Neutrophil (primary cell): ENCODE measurements around the gene KEL.

Source experiments
- H3K27ac ChIP-seq: fragments of 200-600 bp; sonication (generic); 2 replicates; pipeline ENCODE4 v1.5.1; 2016; ENCODE audit warnings: mild to moderate bottlenecking, moderate library complexity
- H3K27me3 ChIP-seq: fragments of 200-600 bp; sonication (generic); 2 replicates; pipeline ENCODE4 v1.6.0; 2016; ENCODE audit warnings: mild to moderate bottlenecking
- H3K36me3 ChIP-seq: fragments of 200-600 bp; sonication (generic); 2 replicates; pipeline ENCODE4 v1.5.1; 2017
- H3K4me1 ChIP-seq, 2 experiments: fragments of 200-600 bp in 1 of 2; sonication (generic) in 1 of 2; 1 replicate in 1 of 2; 2 replicates in 1 of 2; pipeline versions ENCODE4 v1.5.1 to v1.6.1; 2013 to 2016; ENCODE audit warnings: low read depth in 1 of 2, low read length in 1 of 2, mild to moderate bottlenecking in 1 of 2, moderate library complexity in 1 of 2; ENCODE audit not compliant: control insufficient read depth in 1 of 2, insufficient read depth in 1 of 2
- H3K4me3 ChIP-seq, 2 experiments: fragments of 200-600 bp in 1 of 2; sonication (generic) in 1 of 2; 1 replicate in 1 of 2; 2 replicates in 1 of 2; pipeline ENCODE4 v1.5.1; 2013 to 2016; ENCODE audit warnings: low read depth in 1 of 2, low read length in 1 of 2, mild to moderate bottlenecking in 1 of 2, moderate library complexity in 1 of 2
- H3K9me3 ChIP-seq: fragments of 200-600 bp; sonication (generic); 2 replicates; pipeline ENCODE4 v1.5.1; 2016
- TF ChIP-seq, protein P1 (sequence below): fragments of 200-600 bp; sonication (generic); IDR thresholded peaks from 2 replicates; pipeline ENCODE4 v1.5.1; 2016; ENCODE audit warnings: antibody characterized with exemption

KEL gene

DNA sequence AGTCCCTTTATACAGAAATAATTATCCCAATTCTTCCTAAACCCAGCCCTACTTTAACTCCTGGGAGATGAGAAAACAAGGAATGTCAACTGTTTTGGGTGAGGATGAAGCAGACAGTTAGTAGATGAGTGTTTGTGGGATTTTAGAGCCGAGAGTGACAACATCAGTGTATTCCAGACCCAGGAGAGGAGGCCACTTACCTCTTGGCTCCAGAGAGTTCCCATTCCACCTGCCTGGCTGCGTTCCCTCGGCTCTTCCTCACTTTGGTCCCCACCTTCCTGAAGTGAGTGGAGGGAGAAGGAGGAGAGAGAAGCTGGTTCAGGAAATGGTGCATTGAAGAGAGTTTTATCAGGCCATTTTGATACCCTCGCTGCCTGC, 579 bp downstream of the KEL start:
- TF ChIP-seq, protein P1, sequence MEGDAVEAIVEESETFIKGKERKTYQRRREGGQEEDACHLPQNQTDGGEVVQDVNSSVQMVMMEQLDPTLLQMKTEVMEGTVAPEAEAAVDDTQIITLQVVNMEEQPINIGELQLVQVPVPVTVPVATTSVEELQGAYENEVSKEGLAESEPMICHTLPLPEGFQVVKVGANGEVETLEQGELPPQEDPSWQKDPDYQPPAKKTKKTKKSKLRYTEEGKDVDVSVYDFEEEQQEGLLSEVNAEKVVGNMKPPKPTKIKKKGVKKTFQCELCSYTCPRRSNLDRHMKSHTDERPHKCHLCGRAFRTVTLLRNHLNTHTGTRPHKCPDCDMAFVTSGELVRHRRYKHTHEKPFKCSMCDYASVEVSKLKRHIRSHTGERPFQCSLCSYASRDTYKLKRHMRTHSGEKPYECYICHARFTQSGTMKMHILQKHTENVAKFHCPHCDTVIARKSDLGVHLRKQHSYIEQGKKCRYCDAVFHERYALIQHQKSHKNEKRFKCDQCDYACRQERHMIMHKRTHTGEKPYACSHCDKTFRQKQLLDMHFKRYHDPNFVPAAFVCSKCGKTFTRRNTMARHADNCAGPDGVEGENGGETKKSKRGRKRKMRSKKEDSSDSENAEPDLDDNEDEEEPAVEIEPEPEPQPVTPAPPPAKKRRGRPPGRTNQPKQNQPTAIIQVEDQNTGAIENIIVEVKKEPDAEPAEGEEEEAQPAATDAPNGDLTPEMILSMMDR, result no peak
- Histone ChIP-seq H3K9me3 (no peaks in the 10 kb centered on the region), H3K27me3 (peaks cover 18% of the 10 kb centered on the region), H3K36me3 (no peaks in the 10 kb centered on the region), H3K4me3 (no peak overlapping the region), H3K4me1 (no peaks in the 10 kb centered on the region), H3K27ac (no peak overlapping the region)

DNA sequence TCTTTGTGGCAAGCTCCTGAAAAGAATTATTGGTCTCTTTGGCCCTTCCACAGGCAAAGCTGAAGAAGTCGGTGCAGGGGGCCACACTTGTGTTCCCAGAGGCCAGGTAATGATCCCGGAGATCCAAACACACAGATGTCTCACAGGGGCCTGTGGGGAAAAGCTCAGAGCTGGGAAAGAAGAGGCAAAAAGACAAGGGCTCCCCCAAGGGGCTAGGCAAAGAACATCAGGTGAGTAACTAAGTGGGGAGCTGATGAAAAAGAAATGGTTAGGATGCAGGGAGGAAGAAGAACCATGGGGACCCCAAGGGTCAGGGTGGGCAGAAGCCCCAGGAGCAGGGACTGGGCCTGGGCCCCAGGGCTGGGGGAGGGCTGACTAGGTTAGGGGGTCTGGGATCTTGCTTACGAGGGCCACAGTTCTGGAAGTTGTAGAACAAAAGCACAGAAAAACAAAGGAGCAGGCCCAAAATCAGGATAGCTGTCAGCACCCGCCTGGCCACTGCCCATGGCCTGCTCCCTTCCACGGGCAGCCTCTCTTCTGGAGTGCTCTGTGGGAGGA, 1.1 kb downstream of the KEL start:
- Histone ChIP-seq H3K9me3 (no peaks in the 10 kb centered on the region), H3K27me3 (peaks cover 18% of the 10 kb centered on the region), H3K4me1 (no peaks in the 10 kb centered on the region), H3K27ac (no peak overlapping the region), H3K36me3 (no peaks in the 10 kb centered on the region), H3K4me3 (no peak overlapping the region)
- TF ChIP-seq, protein P1, result no peak

DNA sequence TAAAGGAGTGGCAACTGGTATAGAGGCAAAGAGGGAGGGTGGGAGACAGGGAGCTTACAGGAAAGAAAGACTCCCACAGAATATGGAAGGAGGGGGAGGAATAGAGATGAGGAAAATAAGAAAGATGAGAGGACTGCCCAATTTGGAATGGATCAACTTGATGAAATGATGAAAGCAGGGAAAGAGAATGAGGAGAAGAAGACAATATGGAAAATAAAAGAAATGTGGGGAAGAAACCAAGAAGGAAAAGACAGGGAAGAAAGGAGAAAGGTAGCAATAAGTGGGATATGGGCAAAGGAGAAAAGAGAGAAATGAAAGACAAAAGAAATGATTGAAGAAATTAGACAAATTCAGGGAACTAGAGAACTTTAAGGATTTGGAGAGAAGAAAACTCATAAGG, 3.0 kb downstream of the KEL start:
- H3K27ac ChIP-seq, result no peak overlapping the region
- TF ChIP-seq, protein P1, result no peak
- no peaks in the 10 kb centered on the region for H3K9me3 ChIP-seq
- no peak overlapping the region for H3K4me3 ChIP-seq
- H3K4me1 ChIP-seq, result no peaks in the 10 kb centered on the region
- H3K27me3 ChIP-seq, result peaks cover 18% of the 10 kb centered on the region
- H3K36me3 ChIP-seq, result no peaks in the 10 kb centered on the region

DNA sequence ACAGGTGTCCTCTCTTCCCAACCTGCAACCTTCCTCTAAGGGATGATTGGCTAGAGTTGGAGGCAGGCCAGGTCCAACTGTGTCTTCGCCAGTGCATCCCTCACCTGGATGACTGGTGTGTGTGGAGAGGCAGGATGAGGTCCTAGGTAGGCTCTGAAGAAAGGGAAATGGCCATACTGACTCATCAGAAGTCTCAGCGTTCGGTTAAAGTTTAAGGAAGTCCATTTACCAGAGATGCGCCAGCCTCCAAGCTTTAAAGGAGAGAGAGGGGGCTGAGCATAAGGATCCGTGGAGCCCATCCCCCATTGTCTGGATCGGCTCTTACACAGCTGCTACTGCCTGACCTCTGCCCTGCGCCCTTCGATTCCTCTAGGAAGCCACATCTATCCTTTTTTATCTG, 4.4 kb downstream of the KEL start:
- Histone ChIP-seq H3K4me1 (no peaks in the 10 kb centered on the region), H3K4me3 (no peak overlapping the region), H3K9me3 (no peaks in the 10 kb centered on the region), H3K27me3 (peaks cover 18% of the 10 kb centered on the region), H3K27ac (no peak overlapping the region), H3K36me3 (no peaks in the 10 kb centered on the region)
- TF ChIP-seq, protein P1, result no peak

DNA sequence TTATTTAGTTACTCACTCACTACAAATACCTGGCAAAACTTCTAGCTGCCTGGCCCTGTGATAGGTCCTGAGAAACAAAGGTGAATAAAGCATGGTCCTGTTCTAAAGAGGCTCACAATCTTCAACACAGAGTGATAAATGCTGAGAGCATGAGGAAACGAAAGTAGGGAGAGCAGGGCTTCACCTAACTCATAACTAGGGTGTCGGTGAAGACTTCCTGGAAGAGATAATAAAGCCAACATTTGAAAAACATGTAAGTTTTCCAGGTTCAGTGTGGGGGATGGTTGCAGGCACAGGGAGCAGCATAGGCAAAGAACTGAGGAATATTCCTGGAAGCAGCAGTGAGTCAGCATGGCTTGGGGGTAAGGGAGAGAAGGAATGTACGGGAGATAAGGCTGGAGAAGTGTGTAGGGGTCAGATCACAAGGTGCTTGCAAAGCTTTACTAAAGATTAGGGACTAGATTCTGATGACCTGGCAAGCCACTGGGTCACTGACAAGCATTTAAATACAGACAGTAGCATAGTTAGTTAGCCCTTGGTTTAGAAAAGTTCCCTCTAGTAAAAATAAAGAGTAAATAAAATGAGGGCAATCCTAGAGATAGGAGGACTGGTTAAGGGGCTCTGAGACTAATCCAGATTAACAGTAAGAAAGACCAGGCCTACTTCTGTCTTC, 5.1 kb downstream of the KEL start:
- peaks cover 18% of the 10 kb centered on the region for H3K27me3 ChIP-seq
- H3K4me3 ChIP-seq, result no peak overlapping the region
- H3K27ac ChIP-seq, result no peak overlapping the region
- H3K9me3 ChIP-seq, result no peaks in the 10 kb centered on the region
- no peaks in the 10 kb centered on the region for H3K36me3 ChIP-seq
- TF ChIP-seq, protein P1, result no peak
- H3K4me1 ChIP-seq, result no peaks in the 10 kb centered on the region
